Mononuclear cell (primary cell): ENCODE measurements around the gene MATK. TPM values are rescaled to one million over a fixed set of nuclear protein-coding genes. Genes with fewer than 3 reads are reported as not detected.
"Not testable (repeated sequence)": the region's sequence is repeated elsewhere in the genome, so short reads cannot be mapped to it uniquely, and the experiment has no call there.

ENCODE experiments used
- H3K27me3 ChIP-seq: 2 replicates; pipeline ENCODE4 v1.6.0; 2011; ENCODE audit warnings: low read length, control low read depth; ENCODE audit not compliant: insufficient read depth
- H3K4me1 ChIP-seq: 2 replicates; pipeline ENCODE4 v1.5.1; 2011; ENCODE audit warnings: mild to moderate bottlenecking, low read length, control low read depth; ENCODE audit not compliant: insufficient read depth
- H3K4me3 ChIP-seq: 2 replicates; pipeline ENCODE4 v1.5.1; 2011; ENCODE audit warnings: mild to moderate bottlenecking, low read length, moderate library complexity
- H3K9me3 ChIP-seq: 2 replicates; pipeline ENCODE4 v1.5.1; 2011; ENCODE audit warnings: low read depth, mild to moderate bottlenecking, control low read depth, low read length
- total RNA-seq: library from RNA; depleted of rRNA; stranded (reverse); fragments of >200 nt; gene quantifications from one replicate; pipeline ENCODE4 v1.2.3, GENCODE V29; 2012

MATK gene
- total RNA-seq, 1 donor, result 31.6 TPM

DNA sequence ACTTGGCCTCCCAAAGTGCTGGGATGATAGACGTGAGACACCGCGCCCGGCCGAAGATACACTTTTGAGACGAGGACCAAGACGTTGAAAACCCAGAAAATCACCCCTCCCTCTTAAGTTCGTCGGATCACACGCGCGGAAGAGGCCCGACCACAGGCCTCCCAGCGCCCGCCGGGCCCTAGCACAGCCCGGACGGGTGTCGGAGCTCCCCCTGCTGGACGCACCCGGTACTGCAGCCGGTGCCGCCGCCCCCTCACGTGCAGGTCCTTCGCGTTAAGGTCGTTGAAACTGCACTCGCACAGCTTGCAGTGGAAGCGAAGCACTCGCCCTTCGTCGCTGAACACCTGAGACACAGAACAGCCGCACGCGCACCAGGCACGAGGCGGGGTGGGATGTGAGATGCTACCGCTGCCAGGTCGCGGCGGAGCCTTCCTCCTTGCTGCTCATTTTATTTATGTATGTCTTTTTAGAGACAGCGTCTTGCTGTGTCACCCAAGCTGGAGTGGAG, 35.7 kb upstream of the MATK start:
- Histone ChIP-seq H3K4me1 (peaks cover 13% of the 10 kb centered on the region), H3K4me3 (no peak overlapping the region), H3K27me3 (no peaks in the 10 kb centered on the region), H3K9me3 (no peaks in the 10 kb centered on the region)

DNA sequence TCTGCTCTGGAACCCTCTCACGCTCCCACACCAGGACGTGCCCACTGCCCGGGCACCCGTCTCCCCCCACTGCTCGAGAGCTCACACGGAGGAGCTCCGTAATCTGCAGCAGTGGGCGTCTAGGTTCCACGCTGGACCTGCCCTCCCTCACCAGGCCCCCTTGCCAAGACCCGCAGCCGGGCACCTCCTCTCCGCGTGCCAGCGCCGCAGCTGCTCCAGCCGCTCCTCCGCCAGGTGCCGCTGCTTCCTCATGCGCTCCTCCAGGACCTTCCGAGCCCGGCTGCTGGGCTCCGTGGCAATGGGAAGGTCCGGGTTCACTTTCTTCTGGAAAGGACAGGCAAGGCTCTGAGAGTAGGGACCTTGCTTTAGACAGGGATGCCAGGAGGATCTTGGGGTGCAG, 35.0 kb upstream of the MATK start:
- Histone ChIP-seq H3K27me3 (no peaks in the 10 kb centered on the region), H3K4me3 (no peak overlapping the region), H3K4me1 (peaks cover 13% of the 10 kb centered on the region), H3K9me3 (no peaks in the 10 kb centered on the region)

DNA sequence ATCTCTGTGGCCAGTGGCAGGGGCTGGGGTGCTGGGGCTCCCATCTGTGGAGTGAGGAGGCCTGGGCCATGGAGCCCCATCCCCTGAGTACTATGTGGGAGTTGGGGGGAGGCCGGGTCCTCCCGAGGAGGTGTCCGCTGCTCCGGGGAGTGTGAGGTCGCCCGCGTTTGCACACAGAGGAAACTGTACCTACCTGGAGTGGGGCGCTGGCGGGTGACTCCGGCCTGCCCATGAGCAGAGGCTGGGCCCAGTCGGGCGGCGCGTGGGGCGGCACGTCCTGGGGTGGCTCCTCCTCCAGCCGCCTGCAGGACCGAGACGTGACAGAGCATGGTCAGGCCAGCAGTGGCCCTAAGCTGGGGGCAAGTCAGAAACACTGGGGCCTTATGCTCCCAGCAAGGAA, 33.8 kb upstream of the MATK start:
- H3K27me3 ChIP-seq, result no peaks in the 10 kb centered on the region
- no peaks in the 10 kb centered on the region for H3K9me3 ChIP-seq
- H3K4me3 ChIP-seq, result no peak overlapping the region
- peaks cover 13% of the 10 kb centered on the region for H3K4me1 ChIP-seq

DNA sequence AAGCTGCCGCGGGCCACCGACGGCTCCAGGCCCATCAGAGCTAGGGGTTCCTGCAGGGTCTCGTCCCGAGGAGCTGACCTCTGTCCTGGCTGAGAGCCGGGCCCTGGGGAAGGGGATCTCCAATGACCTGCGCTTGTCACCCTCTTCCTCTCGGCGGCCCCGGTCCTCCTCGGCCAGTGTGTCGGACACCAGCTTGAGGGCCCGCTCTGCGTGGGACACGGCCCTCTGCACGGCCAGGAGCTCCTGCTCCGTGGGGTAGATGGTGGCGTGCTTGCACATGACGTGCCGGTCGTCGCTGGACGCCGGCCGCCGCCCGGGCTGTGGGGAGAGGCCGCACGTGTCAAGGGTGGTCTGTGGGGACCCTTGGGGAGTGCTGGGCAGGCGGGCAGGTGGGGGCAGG, 32.7 kb upstream of the MATK start:
- Histone ChIP-seq H3K27me3 (no peaks in the 10 kb centered on the region), H3K9me3 (no peaks in the 10 kb centered on the region), H3K4me1 (peaks cover 23% of the 10 kb centered on the region)

DNA sequence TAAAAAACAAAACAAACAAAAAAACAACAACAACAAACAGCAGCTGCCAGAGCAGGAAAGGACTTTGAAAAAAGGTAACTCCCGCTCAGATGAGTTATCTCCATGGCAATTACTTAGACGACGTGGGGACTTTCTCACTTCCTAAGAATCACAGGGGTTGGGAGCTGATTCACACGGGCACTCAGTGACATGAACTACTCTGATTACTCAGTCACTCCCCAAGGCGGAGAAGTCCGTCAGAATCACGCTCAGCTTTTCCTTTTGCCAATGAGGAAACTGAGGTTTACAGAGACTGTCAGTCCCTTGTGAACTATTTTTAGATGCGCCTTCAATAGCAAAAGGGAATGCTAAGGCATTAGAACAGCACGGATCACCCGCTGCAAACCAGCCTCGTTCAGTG, 32.3 kb upstream of the MATK start:
- H3K9me3 ChIP-seq, result no peaks in the 10 kb centered on the region
- H3K27me3 ChIP-seq, result no peaks in the 10 kb centered on the region
- no peak overlapping the region for H3K4me3 ChIP-seq
- H3K4me1 ChIP-seq, result peaks cover 28% of the 10 kb centered on the region

More for the DNA sequence above, 32.7 kb upstream of the MATK start:
- H3K4me3 ChIP-seq, result no peak overlapping the region

DNA sequence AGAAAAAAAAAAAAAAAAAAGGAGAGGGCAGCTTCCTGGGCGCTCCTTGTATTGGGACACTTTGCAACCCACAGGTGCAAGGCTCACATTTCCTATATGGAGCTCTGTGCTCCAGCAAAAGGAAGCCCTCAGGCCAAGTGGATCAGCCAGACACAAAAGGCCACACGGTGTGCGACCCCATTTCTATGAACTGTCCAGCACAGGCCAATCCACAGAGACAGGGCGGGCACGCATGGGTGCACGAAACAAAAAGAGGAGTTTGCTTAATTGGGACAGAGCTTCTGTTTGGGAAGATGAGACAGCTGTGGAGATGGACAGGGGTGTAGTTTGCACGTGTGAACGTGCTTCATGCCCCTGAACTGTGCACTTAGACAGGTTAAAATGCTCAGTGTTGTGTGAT, 31.6 kb upstream of the MATK start:
- no peaks in the 10 kb centered on the region for H3K27me3 ChIP-seq
- no peaks in the 10 kb centered on the region for H3K9me3 ChIP-seq
- H3K4me3 ChIP-seq, result no peak overlapping the region
- peaks cover 35% of the 10 kb centered on the region for H3K4me1 ChIP-seq

DNA sequence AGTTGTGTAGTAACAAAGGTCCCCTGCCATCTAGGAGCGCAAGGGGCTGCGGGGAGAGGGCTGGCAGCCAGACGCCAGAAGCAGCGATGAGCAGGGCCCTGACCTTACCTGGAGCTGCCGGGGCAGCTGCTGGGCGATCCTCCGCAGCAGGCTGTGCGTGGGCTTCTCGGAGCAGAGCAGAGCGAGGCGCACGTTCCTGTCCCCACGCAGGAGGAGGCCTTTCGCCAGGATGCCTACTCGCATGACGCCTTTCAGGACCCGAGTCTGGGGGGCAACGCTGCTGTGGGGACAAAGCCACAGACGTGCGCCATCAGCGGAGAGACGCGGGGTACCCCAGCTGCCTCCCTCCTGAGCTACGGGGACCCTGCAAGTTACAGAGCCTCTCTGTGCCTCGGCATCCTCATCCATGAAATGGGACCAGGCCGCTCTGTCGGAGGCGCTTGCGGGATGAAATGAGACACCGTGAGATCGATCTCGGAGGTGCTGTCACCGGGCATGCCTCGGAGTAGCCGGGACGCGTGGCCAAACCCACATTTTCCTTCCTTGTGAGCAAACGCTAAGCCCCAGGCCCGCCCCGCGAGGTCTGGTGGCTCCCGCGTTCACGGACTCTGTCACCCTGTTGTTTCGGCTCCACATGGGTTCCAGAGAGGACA, 30.5 kb upstream of the MATK start:
- no peak overlapping the region for H3K4me3 ChIP-seq
- peaks cover 41% of the 10 kb centered on the region for H3K4me1 ChIP-seq
- no peaks in the 10 kb centered on the region for H3K9me3 ChIP-seq
- H3K27me3 ChIP-seq, result no peaks in the 10 kb centered on the region

DNA sequence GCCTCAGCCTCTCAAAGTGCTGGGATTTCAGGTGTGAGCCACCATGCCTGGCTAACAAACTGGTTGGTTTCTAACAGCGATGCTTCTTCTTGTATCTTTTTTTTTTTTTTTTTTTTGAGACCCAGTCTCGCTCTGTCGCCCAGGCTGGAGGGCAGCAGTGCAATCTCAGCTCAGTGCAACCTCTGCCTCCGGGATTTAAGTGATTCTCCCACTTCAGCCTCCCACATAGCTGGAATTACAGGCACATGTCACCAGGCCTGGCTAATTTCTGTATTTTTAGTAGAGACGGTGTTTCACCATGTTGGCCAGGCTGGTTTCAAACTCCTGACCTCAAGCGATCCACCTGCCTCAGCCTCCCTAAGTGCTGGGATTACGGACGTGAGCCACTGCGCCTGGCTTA, 30.0 kb upstream of the MATK start:
- not testable (repeated sequence) for H3K27me3 ChIP-seq, H3K9me3 ChIP-seq, H3K4me3 ChIP-seq
- peaks cover 43% of the 10 kb centered on the region for H3K4me1 ChIP-seq

DNA sequence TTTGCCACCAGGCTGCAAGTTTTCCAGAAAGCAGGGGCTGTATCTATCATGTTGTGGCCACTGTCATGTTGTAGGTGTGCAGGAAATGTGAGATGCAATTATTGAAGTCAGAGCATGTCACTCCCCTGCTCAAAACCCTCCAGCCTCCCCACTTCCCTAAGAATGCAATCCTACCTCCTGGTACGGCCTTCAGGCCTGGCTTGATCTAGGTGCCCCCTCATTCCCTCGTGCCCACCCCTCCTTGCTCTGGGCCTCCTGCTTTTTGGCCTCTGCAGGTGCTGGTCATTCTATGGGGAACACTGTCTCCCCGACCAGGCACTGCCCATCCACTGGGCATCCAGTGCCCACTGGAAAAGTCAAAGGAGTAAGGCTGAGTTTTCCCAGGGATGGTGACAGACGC, 28.5 kb upstream of the MATK start:
- Histone ChIP-seq H3K27me3 (no peaks in the 10 kb centered on the region), H3K4me3 (no peak overlapping the region), H3K4me1 (peaks cover 51% of the 10 kb centered on the region), H3K9me3 (no peaks in the 10 kb centered on the region)

DNA sequence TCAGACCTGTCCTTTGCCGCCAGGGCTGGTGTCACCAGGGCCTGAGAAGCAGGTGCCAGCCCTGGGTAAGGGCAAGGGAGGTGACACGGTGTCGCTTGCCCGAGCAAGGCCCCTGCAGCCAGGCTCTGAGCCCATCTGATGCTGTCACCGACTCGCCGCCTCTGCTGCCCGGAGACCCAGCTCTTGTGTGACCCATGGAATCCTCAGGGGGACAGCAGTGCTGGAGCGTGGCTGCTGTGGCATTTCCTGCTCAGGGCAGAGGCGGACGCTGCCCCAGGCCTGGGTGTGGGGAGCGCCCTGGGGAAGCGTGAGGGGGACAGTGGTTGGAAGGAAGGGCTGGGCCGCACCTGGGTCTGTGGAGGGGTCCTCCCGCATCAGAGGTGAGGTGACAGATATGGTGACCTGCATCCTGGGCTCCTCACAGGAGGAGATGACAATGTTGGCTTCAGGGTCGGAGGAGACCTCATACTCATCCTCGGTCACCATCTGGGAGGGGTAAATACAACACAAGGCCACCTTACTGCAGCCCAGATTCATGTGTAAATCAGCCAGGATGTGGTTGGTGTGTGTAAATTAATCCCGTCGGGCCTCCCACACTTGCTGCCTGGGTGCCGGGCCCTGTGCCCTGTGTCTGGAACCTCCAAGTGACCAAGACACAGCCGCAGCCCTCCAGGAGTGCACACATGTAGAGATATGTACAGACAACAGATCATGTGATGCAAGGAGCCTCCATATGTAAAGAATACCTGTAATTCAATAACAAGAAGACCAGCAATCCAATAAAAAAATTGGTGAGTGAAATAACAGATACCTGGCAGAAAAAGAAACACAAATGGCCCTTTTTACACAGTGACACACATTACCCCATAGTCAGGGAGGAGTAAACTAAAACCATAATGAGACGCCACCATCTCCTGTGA, 27.6 kb upstream of the MATK start:
- Histone ChIP-seq H3K4me1 (peaks cover 50% of the 10 kb centered on the region), H3K9me3 (no peaks in the 10 kb centered on the region), H3K4me3 (no peak overlapping the region), H3K27me3 (no peaks in the 10 kb centered on the region)

DNA sequence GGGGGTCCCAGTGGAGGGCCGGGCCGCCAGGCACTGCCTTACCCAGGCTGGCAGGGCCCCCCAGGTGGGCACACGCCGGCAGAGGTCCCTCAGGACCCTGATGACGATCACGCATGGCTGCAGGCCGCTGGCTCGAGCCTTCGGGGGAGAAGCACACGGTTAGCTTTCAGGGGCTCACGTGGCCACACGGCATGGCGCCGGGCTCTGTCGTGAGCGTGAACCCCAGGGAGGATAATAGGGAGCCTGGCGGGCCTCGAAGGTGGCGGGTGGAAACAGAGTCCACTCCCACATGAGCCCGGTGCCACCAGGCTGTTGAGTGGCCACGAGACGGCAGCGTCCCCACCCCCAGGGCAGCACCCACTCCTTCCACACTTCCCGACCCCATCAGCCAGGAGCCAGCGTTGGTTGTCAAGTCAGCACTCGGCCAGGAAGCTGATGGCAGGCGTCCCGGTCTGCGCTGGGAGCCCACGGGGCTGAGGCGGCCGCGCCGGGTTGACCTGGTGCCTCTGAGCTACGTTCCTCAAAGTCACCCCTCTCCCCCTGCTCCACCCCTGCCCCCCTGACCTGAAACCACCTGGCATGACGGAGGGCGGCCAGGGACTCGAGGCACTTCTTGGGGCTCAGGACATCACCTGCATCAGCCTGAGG, 24.7 kb upstream of the MATK start:
- Histone ChIP-seq H3K27me3 (no peaks in the 10 kb centered on the region), H3K9me3 (no peaks in the 10 kb centered on the region), H3K4me3 (no peak overlapping the region), H3K4me1 (peaks cover 42% of the 10 kb centered on the region)

DNA sequence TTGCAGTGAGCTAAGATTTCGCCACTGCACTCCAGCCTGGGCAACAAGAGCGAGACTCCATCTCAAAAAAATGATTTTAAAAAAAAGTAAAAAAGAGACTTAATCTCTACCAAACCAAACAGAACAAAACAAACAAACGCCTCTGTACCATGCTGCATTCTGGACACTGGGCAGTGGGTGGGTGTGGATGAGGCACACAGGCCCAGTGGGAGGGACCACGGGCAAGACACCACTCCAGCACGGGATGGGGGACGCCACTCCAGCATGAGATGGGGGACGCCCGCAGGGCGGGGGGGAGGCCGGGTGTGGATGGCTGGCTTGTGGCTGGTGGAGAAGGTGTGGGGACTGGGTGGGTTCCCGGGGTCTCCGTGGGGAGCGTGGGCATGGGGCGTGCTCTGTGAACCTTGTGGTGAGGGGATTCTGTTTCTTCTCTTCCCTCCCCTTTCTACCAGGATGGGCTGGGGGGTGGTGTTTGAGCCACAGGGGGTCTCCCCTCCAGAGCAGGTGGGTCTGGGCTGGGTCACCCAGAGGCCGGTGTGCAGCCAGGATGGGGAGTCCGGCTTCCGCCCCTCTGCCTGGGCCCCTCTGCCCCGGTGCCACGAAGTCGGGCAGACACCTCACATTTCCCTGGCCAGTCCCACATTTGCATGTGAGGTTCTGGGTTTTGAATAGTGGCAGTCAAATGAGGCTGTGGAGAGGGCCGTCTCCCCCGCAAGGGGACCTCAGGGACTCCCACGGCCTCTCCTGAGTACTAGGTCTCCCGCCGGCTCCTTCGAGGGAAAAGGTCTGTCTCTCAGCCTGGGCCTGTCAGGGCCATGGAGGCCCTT, 23.9 kb upstream of the MATK start:
- Histone ChIP-seq H3K4me3 (no peak overlapping the region), H3K4me1 (peaks cover 42% of the 10 kb centered on the region), H3K27me3 (no peaks in the 10 kb centered on the region), H3K9me3 (no peaks in the 10 kb centered on the region)

DNA sequence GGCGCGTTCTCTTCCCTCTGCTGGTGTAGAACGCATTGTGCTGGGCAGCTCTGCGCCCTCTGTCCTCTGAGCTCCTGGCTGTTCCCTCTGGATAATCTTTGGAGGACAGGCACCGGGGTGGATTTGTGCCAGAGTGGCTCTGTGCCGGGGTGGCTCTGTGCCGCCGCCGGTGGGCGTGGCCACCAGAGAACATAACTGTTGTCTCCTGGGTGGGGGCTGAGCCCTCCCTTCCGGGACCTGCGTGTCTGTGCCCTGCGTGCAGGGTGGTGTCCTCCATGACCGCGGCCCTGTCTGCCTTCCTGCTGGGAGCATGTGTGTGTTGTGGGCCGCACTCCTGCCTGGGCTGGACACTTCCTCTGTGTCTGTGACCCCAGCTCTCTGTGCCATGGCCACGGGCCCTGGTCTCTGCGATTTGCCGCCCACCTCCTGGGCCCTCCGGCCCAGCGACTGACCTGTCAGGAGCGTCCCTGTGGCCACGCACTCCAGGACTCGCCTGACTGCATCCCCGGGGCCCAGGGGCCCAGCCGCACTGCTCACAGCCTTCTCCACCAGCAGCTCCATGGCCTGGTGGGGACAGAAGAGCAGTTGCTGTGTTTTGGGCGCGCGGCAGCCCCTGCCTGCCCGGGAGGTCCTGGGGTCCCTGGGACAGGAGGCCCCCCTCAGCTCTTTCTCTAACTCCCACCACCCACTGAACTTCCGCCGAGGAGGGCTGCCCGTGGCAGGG, 22.4 kb upstream of the MATK start:
- Histone ChIP-seq H3K4me3 (no peak overlapping the region), H3K27me3 (no peaks in the 10 kb centered on the region), H3K4me1 (peaks cover 28% of the 10 kb centered on the region), H3K9me3 (no peaks in the 10 kb centered on the region)
